SIG-M5 treated with dmso at 0.1 percent for 504 hours (cell line): ENCODE data around the gene NMRK1.

Experiments used
- DNase-seq: peaks from one replicate; lab custom pipeline; 2025; ENCODE audit not compliant: unreplicated experiment; lab: John Stamatoyannopoulos, UW

The NMRK1 gene

GRCh38 chr9:75102177-75102790, 14.3 kb upstream of the NMRK1 start:
- no peak for DNase-seq

- no peak for DNase-seq
Measured at GRCh38 chr9:75101004-75101588, 13.1 kb upstream of the NMRK1 start.

GRCh38 chr9:75096796-75097195, 8.8 kb upstream of the NMRK1 start:
- DNase-seq = no peak

DNA sequence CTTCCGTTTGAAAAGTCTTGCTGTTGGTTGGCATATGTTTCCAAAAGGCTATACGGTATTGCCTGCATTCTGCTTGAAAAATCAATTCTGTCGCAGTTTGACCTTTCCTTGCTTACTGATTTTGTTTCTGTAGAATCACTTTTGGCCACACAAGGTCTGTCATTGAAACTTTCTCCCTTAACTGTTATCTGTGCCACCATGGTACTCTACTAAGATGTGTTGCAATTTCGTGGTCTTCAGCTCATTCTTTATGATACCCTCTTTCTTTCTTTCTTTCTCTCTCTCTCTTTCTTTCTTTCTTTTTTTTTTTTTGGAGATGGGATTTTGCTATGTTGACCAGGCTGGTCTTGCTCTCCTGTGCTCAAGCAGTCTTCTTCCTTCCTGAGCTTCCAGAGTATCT, 4.8 kb upstream of the NMRK1 start:
- DNase-seq = no peak

DNA sequence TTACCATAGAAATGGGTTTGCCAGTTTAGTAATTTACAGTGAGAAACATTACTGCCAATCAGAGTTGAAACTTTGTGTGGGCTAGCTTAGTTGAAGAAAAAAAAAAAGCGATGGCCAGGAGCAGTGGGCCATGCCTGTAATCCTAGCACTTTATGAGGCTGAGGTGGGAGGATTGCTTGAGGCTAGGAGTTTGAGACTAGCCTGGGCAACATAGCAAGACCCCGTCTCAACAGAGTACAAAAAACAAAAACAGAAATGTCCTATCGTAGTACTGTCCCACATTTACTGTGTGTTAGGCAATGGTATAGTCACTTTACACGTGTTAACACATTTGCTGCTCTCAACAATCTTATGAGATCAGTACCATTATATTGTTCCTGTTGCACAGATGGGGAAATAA, 2.6 kb upstream of the NMRK1 start:
- no peak for DNase-seq

GRCh38 chr9:75089373-75089766, 1.4 kb upstream of the NMRK1 start:
- no peak for DNase-seq

- peak; percentile 69 for DNase-seq
Measured at GRCh38 chr9:75088646-75089372, 854 bp upstream of the NMRK1 start.

DNA sequence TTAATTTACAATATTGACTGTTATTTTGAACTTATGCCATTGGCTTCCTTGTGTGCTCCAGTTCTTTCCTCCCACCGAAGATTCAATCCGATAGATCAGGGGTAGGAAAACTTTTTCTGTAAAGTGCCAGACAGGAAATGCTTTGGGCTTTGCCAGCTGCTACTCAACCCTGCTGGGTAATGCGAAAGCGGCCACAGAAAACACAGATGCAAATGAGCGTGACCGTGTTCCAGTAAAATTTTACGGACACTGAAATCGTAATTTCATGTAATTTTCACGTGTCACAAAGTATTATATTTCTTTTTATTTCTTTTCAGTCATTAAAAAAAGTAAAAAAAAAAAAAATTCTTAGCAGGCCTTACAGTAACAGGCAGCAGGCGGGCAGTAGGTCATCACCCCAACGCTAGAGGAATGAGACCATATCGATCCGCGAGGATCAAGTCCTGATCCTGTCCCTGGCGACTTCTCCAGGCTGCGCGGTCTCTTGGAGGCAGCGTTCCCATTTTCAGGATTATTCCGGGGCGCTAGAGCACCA, 599 bp downstream of the NMRK1 start:
- DNase-seq = peak; percentile 8

DNA sequence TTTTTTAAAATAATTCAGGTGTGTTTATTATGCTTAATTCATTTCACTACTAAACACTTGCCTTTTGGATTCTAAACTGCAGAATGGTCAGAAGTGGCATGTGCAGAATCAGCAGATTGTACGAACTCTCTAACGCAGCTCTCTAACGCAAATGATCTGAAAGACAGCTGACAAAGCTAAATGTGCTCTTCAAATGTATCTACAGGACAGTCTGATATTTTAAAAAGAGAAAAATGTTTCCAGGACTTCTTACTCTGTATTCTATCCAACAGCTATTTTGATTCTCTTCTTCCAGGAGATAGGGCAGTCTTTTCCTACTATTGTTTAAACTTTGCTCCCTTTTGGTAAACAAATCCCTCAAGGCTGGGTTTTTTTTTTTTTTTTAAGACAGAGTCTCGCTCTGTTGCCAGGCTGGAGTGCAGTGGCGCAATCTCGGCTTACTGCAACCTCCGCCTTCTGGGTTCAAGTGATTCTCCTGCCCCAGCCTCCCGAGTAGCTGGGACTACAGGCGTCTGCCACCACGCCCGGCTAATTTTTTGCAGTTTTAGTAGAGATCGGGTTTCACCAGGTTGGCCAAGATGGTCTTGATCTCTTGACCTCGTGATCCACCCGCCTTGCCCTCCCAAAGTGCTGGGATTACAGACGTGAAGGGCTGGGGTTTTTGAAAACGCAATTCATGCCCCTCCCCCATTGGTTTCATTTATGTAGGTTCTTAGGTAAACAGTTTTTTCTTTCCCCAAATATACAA, 1.2 kb downstream of the NMRK1 start:
- DNase-seq = no peak

GRCh38 chr9:75085640-75086039, 2.3 kb downstream of the NMRK1 start:
- no peak for DNase-seq

DNA sequence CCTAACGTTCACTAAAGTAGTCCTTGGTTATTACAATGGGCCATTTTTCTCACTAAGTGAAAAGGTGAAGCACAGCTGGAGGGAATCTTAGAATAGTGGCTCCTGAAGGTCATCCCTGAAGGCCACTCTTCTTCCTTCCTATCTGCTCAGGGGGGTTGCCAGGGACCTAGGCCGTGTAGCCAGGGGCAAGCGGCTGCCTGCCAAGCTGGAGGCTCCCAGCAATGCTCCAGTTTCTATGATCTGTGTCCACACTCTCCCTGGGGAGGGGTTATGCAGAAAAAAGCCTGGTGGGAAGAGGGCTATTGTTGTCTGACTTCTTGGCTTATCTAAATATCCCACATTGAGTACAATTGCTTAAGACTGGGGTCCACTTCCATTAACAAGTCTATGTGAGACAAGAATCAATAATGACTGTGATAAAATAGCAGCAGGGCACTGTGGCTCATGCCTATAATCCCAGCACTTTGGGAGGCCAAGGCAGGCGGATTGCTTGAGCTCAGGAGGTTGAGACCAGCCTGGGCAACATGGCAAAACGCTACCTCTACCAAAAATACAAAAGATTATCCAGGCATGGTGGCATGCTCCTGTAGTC, 3.8 kb downstream of the NMRK1 start:
- DNase-seq = no peak

DNA sequence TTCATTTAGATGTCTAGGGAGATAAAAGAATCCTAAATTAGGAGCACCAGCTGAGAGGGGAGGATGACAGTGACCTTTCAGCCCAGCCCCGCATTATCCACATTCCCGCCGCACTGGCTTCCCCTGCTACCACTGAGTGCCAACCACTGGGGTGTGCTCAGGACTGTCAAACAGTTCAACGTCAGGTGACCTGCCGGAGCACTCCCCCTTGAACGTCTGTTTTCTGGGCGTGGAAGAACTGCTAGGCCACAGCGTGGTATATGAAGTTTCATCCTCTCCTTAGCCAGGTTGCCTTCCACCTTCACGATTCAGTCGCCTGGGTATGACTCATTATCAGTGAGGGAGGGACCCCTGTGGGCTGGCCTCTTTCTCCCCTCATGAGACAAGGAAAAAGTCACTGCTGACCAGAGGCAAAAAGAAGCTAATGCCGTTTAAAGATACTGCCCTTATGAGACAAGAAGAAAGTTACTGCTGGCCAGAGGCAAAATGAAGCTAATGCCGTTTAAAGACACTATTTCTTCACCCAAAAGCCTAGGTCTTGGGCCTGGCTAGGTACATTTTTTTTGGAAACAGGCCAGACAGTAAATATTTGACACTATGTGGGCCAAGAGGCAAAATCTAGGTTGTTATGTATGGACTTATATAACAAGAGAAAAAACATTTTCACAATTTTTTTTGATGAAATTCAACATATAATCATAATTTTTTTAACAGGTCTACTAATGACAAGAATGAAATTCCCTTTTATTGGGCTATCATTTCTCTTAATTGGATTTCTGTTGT, 4.6 kb downstream of the NMRK1 start:
- DNase-seq = no peak

DNA sequence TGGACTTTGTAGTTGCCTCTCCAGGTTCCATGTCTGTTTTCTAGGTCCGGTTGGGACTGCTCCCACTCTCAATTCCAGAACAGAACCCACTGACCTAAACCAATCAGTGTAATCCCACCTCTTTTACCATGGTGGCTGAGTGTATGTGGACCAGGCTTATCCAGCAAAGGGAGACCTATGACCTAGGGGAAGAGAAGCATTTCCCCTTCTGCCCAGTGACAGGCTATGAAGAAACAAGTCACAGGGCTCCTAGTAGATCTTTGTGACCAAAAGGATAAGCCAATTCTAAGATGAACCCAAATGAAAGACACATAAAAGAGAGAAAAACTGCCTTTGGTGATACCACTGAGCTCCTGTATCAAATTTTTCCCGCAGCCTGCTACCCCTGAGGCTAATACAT, 6.3 kb downstream of the NMRK1 start:
- DNase-seq = no peak

GRCh38 chr9:75072895-75073294, 15.1 kb downstream of the NMRK1 start:
- no peak for DNase-seq

DNA sequence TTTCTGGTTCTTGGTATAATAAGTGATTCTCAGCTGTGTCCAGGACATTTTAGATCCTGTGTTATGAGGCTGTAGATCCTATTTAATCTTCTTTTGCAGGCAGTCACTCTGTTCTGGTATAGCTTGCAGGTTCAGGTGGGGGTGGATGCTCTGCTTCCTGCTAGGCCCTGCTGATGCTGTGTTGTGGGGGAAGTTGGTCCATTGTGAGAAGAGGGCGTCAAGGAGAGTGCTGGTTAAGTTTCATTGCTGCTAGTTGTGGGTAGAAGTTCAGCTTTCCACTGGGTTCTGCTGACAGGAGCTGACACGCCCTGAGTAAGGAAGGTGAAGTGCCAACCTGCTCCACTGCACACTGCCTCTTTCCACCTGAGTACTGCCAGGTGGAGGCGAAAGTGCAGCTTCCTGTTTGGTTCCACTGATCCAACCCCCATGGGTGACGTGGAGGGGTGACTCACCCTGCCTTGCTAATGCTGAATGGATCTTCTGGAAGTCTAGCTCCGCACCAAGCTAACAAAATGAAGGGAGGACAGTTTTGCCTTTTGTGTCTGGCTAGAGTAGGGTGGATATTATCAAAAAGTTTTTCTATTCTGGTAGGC, 16.3 kb downstream of the NMRK1 start:
- no peak for DNase-seq

DNA sequence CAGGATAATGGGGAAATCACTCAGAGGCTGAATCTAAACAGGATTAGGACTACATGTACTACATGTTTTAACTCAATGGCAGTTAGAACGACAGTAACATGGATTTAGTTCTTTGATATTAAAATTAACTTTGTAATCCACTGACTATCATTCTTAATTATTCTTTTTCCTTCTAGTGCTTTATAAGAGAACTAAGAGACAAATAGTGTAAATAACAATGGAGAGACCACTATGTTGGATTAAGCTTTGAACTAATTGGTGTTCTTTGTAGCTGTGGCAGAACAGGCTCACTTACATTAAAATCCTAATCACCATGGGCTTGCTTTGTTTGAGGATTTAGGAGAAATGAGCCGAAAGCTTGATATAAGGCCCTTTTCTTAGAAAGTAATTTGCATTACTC, 18.8 kb downstream of the NMRK1 start:
- DNase-seq = no peak

DNA sequence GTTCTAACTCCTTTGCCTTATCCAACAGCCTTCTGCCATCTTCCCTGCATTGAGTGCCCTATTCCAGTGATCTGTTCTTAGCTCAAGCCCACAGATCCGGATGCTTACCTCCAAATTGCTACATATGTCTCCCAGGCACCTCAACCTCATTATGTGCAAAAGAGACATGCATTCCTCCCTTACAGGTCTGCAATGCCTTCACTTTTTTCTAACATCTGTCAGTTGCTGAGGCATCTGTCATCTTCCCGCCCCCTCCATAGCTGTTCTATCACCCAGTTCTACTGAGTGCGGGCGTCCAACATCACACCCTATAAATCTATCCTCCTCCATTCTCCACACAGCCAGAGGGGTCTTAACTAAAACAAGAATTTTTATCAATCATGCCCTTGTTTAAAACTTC, 20.1 kb downstream of the NMRK1 start:
- DNase-seq = no peak

DNA sequence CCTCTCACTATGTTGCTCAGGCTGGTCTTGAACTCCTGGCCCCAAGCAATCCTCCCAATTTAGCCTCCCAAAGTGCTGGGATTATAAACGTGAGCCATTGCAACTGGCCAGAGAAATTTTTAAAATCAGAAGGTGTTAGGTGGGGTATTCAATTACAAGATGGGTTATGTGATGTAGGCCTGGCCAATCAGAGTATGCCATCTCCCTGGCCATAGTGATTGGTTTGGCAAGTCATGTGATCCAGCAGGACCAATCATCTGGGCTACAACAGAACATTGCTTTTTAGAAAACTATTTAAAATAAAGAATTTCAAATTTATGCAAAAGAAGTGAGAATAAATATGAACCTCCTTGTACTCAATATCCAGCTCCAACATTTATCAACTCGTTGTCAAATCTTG, 22.4 kb downstream of the NMRK1 start:
- no peak for DNase-seq

GRCh38 chr9:75064307-75065025, 23.5 kb downstream of the NMRK1 start:
- no peak for DNase-seq
